ENCODE data around the gene RERE.

DNA sequence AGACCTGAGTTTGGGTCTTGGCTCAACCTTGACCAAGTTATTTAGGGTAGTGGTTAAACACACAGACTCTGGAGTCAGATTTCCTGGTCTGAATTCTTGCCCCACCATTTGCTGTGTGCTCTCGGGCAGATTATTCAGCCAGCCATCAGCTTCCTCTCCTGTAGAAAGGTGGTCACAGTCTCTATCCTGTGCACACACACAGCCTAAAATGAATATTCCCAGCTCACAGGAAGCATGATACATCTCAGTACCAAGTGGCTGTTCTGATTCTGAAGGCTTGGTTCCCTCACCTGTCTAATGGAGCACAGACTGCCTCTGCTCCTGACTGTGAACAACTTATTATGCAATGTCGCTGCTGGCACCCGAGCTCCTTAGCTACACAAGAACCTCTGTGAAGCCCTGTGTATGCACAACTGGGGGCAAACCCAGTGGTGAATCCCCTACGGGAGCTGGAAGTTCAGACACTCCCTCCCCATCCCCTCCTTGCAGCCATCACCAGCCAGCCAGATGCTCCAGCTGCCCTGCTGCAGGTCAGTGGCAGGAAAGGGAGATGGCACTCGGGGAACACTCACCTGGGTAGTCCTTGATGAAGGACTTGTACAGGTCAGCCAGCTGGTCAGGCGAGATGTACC is 47.4 kb upstream of the RERE start:
- no peak for TF ChIP-seq EZH2 (IDR thresholded peaks at IDR 0.05)
- TF ChIP-seq POLR2AphosphoS5 (IDR thresholded peaks at IDR 0.05; ENCODE audit: borderline replicate concordance, low read depth, low read length): no peak; the same call in 1 of the 2 replicates

Measured in SK-N-MC (cell line).